Lower lobe of right lung (tissue), 2 donors: Measurements from ENCODE around the gene MTMR3. TPM values are rescaled to one million over a fixed set of nuclear protein-coding genes. Genes with fewer than 3 reads are reported as not detected.

Experiments
- ATAC-seq, 2 donors: fragments of 200-7000 bp; cut with Tn5 transposase; one replicate each; pipeline ENCODE4 v1.9.1; 2020 to 2022; ENCODE audit warnings: mild to moderate bottlenecking in 2 of 2, moderate library complexity in 2 of 2
- DNase-seq: peaks from one replicate; pipeline ENCODE4 v3.0.0-alpha.2; 2020
- H3K27ac ChIP-seq: fragments of 200-600 bp; one replicate; pipeline ENCODE4 v1.8.0; 2022
- H3K27me3 ChIP-seq: fragments of 200-600 bp; one replicate; pipeline ENCODE4 v1.8.0; 2022; ENCODE audit warnings: low read depth
- H3K36me3 ChIP-seq: fragments of 200-600 bp; one replicate; pipeline ENCODE4 v1.8.0; 2022; ENCODE audit warnings: mild to moderate bottlenecking
- H3K4me1 ChIP-seq: fragments of 200-600 bp; one replicate; pipeline ENCODE4 v1.8.0; 2022
- H3K4me3 ChIP-seq: fragments of 200-600 bp; one replicate; pipeline ENCODE4 v1.8.0; 2022; ENCODE audit warnings: mild to moderate bottlenecking
- H3K9me3 ChIP-seq: fragments of 200-600 bp; one replicate; pipeline ENCODE4 v1.8.0; 2022
- CTCF ChIP-seq: fragments of 200-600 bp; IDR thresholded peaks from one replicate; pipeline ENCODE4 v1.8.0; 2022; ENCODE audit warnings: antibody characterized with exemption, mild to moderate bottlenecking
- intact Hi-C: fragments of 100-400 bp; cut with DNase I; formaldehyde crosslinking; loops from one replicate; pipeline ENCODE4 v1.11.0; 2022
- total RNA-seq: library from RNA; stranded (reverse); fragmentation: NEBNext Ultra II Directional; extraction: Animal tissue kit (Norgen Biotek cat#: 25700); gene quantifications from one replicate; pipeline ENCODE4 v1.2.1, GENCODE V29; 2021
- donor health status: DM: no; HTN: yes; CAD: no; lungs with severe emphysema.

Gene MTMR3
- total RNA-seq, 1 donor from 2014 or later, result 58.9 TPM

DNA sequence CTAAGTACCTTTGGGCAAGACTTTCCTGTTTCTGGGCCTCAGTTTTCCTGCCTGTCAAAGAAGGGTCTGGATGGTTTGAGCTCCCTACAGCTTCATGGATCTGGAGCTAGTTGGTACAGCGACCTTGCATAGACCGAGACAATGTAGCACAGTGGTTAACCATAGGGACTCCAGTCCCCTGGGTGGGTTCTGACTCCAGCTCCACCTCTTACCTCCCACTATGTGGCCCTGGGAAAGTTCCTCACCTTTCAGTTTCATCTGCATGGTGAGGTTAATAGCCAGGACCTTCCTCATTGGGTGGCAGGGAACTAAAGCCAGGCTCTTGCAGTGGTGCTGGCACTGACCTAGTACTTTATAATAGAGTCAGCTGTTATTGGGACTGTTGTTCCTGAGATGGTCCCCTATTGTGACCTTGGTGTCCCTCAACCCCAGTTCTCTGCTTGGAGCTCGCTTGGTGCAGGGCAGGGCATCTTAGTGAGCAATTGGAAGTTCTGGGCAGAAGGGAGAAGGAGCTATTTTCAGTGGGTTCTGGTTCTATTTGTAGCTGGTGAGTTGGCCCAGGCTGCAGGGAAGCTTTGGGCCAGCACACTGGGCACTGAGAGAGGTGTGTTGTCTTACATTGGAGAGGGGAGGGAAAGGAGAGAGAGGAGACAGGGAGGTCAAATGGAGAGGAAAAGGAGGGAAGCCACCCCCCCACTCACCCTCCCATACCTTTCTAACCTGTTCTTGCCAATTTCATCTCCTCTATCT lies 10.7 kb upstream of the MTMR3 start:
- no peak for TF ChIP-seq CTCF
- H3K4me3 ChIP-seq, result no peak overlapping the region
- no peaks in the 10 kb centered on the region for H3K27me3 ChIP-seq
- DNase-seq, result no peak
- H3K36me3 ChIP-seq, result no peaks in the 10 kb centered on the region
- intact Hi-C loops, result no loop called here
- no peaks in the 10 kb centered on the region for H3K4me1 ChIP-seq
- no peaks in the 10 kb centered on the region for H3K9me3 ChIP-seq
- ATAC-seq, result peak in 1 of 2 donors; percentile 32
- H3K27ac ChIP-seq, result no peak overlapping the region

- no peaks in the 10 kb centered on the region for H3K4me1 ChIP-seq
- H3K9me3 ChIP-seq, result no peaks in the 10 kb centered on the region
- no peaks in the 10 kb centered on the region for H3K36me3 ChIP-seq
- H3K27me3 ChIP-seq, result no peaks in the 10 kb centered on the region
- ATAC-seq (peak; percentile 61 to 80), DNase-seq (no peak)
- TF ChIP-seq CTCF, result no peak
- intact Hi-C loops, result no loop called here
- no peak overlapping the region for H3K4me3 ChIP-seq
- no peak overlapping the region for H3K27ac ChIP-seq
These were observed 10.0 kb upstream of the MTMR3 start for GRCh38 chr22:29872989-29873388.

DNA sequence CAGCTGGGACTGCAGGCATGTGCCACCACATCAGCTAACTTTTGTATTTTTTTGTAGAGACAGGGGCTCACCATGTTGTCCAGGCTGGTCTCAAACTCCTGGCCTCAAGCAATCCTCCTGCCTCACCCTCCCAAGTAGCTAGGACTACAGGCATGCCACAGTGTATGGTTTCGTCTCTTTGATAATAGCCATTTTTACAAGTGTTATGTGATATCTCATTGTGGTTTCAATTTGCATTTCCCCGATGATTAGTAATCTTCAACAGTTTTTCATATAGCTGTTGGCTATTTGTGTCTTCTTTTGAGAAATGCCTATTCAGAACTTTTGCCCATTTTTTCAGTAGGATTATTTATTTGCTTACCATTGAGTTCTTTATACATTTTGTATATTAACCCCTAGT lies 9.0 kb upstream of the MTMR3 start:
- no peaks in the 10 kb centered on the region for H3K27me3 ChIP-seq
- no peak for ATAC-seq
- H3K27ac ChIP-seq, result no peak overlapping the region
- H3K4me3 ChIP-seq, result no peak overlapping the region
- TF ChIP-seq CTCF, result no peak
- no peak for DNase-seq
- H3K36me3 ChIP-seq, result no peaks in the 10 kb centered on the region
- H3K9me3 ChIP-seq, result no peaks in the 10 kb centered on the region
- H3K4me1 ChIP-seq, result no peaks in the 10 kb centered on the region
- intact Hi-C loops, result no loop called here

DNA sequence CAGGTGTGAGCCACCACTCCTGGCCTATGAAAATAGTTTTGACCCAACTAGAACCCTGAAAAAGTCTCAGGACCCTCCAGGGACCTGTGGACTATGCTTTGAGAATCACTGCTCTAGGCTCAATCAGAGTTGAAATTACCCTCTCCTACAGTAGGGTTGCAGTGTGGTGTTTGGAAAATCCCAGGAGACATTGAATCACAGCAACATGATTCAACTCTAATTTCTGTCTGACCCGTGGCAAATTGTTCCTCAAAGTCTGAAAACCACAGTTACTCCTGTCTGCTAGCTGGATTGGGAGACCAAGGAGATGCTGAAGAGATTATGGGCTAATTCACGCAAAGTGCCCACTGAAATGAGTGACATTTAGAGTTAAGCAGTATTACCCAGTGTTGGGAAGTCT lies 5.4 kb upstream of the MTMR3 start:
- ATAC-seq, result no peak
- intact Hi-C loops, result no loop called here
- no peak for DNase-seq
- Histone ChIP-seq H3K4me1 (no peaks in the 10 kb centered on the region), H3K9me3 (no peaks in the 10 kb centered on the region), H3K27me3 (no peaks in the 10 kb centered on the region), H3K27ac (no peak overlapping the region), H3K4me3 (no peak overlapping the region), H3K36me3 (no peaks in the 10 kb centered on the region)
- TF ChIP-seq CTCF, result no peak

- intact Hi-C loops, result no loop called here
- ATAC-seq (no peak), DNase-seq (no peak)
- no peak overlapping the region for H3K4me3 ChIP-seq
- H3K27me3 ChIP-seq, result no peaks in the 10 kb centered on the region
- TF ChIP-seq CTCF, result no peak
- peaks cover 8% of the 10 kb centered on the region for H3K4me1 ChIP-seq
- H3K9me3 ChIP-seq, result no peaks in the 10 kb centered on the region
- H3K27ac ChIP-seq, result no peak overlapping the region
- H3K36me3 ChIP-seq, result no peaks in the 10 kb centered on the region
These were observed 3.2 kb upstream of the MTMR3 start for GRCh38 chr22:29879753-29880152.
